ENCODE measurements around the gene WDR1.

WDR1 gene

DNA sequence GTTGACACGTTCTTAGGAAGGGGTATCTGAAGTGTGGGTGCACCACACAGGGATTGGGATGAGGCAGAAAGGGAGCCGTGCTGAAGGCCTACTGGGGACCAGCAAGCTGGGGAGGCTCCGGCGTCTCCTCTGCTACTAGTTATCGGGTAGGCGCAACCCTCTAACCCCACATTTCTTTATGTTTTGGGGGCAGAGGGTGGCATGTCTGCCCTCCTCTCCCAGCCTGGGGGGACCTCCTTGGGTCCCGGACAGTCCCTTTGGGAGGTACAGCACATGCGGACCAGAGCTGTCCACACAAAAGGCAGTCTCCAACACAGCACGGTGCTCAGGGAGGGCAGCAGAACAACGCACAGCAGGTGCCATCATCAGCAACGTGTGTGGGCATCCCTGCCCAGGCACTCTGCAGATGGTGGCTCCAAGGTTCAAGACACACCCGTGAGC lies 33.2 kb downstream of the WDR1 start:
- no peak for TF ChIP-seq CTCF (IDR thresholded peaks at IDR 0.05; ENCODE audit: insufficient read depth, low read depth, low read length, missing control alignments)
- H3K4me3 ChIP-seq (ENCODE audit: low read length): no peak overlapping the region
- no peak for DNase-seq (ENCODE audit: low read depth)

- no peak for DNase-seq (ENCODE audit: low read depth)
- H3K4me3 ChIP-seq (ENCODE audit: low read length): no peak overlapping the region
- no peak for TF ChIP-seq CTCF (IDR thresholded peaks at IDR 0.05; ENCODE audit: insufficient read depth, low read depth, low read length, missing control alignments)
Observed at GRCh38 chr4:10082459-10083272, 33.9 kb downstream of the WDR1 start.

- H3K4me3 ChIP-seq (ENCODE audit: low read length): no peak overlapping the region
- no peak for TF ChIP-seq CTCF (IDR thresholded peaks at IDR 0.05; ENCODE audit: insufficient read depth, low read depth, low read length, missing control alignments)
- no peak for DNase-seq (ENCODE audit: low read depth)
Observed at GRCh38 chr4:10082047-10082446, 34.6 kb downstream of the WDR1 start.

- TF ChIP-seq CTCF (IDR thresholded peaks at IDR 0.05; ENCODE audit: insufficient read depth, low read depth, low read length, missing control alignments): no peak
- no peak overlapping the region for H3K4me3 ChIP-seq (ENCODE audit: low read length)
- DNase-seq (ENCODE audit: low read depth): no peak
Observed at GRCh38 chr4:10081218-10081606, 35.4 kb downstream of the WDR1 start.

DNA sequence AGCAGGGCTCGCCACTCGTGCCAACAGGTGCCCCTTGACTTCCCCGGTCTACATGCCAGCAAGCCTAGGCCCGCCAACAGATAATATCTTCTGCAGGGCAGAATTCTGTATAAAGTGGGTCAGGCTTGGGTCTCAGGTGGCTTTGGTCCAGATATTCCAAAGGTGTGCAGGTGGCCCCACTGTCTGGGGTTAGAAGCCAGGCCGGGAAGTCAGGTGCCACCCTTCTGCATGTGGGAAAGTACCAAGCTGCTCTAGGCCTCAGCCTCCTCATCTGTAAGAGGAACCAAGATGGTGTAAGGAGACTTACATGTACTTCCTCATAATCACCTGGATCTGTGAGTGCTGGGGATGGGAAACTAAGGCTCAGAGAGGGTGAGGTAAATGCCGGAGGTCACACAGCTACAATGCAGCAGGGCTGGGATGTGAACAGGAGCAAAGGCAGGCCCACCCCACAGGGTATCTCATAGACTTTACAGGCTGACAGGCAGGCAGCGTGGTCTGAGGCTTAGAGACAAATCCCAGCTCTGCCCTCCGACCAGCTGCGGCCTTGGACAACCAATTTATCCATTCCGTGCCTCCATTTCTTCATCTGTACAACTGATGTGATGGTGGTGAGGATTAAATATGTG lies 35.9 kb downstream of the WDR1 start:
- DNase-seq (ENCODE audit: low read depth): no peak
- no peak overlapping the region for H3K4me3 ChIP-seq (ENCODE audit: low read length)
- TF ChIP-seq CTCF (IDR thresholded peaks at IDR 0.05; ENCODE audit: insufficient read depth, low read depth, low read length, missing control alignments): no peak

DNA sequence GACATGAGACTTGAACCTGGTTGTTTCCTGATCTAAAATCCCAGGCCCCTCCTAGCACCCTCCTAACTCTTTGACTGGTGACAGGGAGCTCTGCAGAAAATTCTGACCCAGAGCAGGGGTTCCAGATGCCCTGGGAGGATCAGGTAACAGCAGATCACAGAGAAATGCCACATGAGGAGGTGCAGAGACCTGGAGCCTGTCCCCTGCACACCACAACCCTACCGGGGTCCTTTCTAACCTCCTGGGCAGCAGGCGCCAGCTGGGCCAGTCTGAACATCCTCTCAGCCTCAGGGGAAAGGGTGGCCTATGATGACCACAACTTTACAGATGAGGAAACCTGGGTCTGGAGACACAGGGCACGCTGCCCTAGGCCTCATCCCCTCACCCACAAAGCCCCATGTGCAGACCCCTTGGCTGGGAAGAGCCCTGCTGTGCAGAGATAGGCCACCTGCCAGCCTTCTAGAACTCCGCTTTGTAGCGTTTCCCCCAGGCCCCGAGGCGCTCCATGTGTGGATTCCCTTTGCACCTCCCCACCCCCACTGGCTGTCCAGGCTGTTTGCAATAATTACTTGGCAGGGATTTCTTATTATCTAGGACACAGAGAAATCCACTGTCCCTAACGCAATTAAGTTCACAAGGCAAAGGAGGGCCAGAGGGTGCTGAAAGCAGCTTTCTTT lies 36.5 kb downstream of the WDR1 start:
- no peak for DNase-seq (ENCODE audit: low read depth)
- H3K4me3 ChIP-seq (ENCODE audit: low read length): no peak overlapping the region
- no peak for TF ChIP-seq CTCF (IDR thresholded peaks at IDR 0.05; ENCODE audit: insufficient read depth, low read depth, low read length, missing control alignments)
